Measurements from ENCODE around the gene HIC1.

GRCh38 chr17:2057760-2058585, 3.1 kb downstream of the HIC1 start:
- TF ChIP-seq, protein P1, sequence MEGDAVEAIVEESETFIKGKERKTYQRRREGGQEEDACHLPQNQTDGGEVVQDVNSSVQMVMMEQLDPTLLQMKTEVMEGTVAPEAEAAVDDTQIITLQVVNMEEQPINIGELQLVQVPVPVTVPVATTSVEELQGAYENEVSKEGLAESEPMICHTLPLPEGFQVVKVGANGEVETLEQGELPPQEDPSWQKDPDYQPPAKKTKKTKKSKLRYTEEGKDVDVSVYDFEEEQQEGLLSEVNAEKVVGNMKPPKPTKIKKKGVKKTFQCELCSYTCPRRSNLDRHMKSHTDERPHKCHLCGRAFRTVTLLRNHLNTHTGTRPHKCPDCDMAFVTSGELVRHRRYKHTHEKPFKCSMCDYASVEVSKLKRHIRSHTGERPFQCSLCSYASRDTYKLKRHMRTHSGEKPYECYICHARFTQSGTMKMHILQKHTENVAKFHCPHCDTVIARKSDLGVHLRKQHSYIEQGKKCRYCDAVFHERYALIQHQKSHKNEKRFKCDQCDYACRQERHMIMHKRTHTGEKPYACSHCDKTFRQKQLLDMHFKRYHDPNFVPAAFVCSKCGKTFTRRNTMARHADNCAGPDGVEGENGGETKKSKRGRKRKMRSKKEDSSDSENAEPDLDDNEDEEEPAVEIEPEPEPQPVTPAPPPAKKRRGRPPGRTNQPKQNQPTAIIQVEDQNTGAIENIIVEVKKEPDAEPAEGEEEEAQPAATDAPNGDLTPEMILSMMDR (conservative IDR thresholded peaks at IDR 0.05; ENCODE audit: low read length) = no peak
- TF ChIP-seq EZH2phosphoT487 (IDR thresholded peaks at IDR 0.05; ENCODE audit: borderline replicate concordance, low read depth, low read length) = no peak

Data from OCI-LY7 (cell line).